ENCODE data around the gene C22orf23.

The C22orf23 gene

DNA sequence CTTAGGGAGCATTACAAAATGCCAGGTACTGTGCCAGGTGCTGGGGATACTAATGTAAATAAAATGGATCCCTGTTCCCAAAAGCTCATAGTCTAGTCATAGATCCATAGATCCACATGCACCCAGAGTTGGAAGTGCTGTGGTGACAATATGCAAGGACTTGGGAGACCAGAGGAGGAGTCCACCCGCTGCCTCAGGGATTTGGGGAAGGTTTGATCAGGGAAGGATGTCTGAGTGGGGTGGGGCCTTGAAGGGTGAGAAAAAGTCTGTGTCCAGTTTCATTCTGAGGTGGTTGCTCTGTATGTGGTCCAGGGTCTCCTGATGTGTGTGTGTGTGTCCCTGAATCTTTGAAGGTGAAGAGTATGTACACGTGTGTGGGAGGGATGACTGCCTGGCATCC lies 21.8 kb upstream of the C22orf23 start:
- H3K79me2 ChIP-seq (ENCODE audit: low read length) = no peaks in the 10 kb centered on the region
- H3K4me3 ChIP-seq (ENCODE audit: low read length) = no peak overlapping the region
- TF ChIP-seq, protein P1, sequence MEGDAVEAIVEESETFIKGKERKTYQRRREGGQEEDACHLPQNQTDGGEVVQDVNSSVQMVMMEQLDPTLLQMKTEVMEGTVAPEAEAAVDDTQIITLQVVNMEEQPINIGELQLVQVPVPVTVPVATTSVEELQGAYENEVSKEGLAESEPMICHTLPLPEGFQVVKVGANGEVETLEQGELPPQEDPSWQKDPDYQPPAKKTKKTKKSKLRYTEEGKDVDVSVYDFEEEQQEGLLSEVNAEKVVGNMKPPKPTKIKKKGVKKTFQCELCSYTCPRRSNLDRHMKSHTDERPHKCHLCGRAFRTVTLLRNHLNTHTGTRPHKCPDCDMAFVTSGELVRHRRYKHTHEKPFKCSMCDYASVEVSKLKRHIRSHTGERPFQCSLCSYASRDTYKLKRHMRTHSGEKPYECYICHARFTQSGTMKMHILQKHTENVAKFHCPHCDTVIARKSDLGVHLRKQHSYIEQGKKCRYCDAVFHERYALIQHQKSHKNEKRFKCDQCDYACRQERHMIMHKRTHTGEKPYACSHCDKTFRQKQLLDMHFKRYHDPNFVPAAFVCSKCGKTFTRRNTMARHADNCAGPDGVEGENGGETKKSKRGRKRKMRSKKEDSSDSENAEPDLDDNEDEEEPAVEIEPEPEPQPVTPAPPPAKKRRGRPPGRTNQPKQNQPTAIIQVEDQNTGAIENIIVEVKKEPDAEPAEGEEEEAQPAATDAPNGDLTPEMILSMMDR (IDR thresholded peaks at IDR 0.05; ENCODE audit: low read depth, low read length) = no peak
- no peak for TF ChIP-seq EZH2phosphoT487 (IDR thresholded peaks at IDR 0.05; ENCODE audit: low read depth)

GRCh38 chr22:37973271-37974170 lies 20.1 kb upstream of the C22orf23 start:
- no peak for TF ChIP-seq EZH2phosphoT487 (IDR thresholded peaks at IDR 0.05; ENCODE audit: low read depth)
- TF ChIP-seq, protein P1 (IDR thresholded peaks at IDR 0.05; ENCODE audit: low read depth, low read length) = no peak
- Histone ChIP-seq H3K4me2 (ENCODE audit: low read length) (no peak overlapping the region), H3K36me3 (replicated peaks; ENCODE audit: low read depth, low read length) (peaks cover 13% of the 10 kb centered on the region), H3K79me2 (ENCODE audit: low read length) (no peaks in the 10 kb centered on the region), H3K27ac (ENCODE audit: low read length) (no peak overlapping the region), H3K27me3 (ENCODE audit: low read depth, low read length) (no peaks in the 10 kb centered on the region), H4K20me1 (ENCODE audit: insufficient read depth, low read length) (no peaks in the 10 kb centered on the region), H2AFZ (ENCODE audit: low read depth, low read length) (no peak overlapping the region), H3K9ac (ENCODE audit: low read length) (no peak overlapping the region), H3K4me1 (ENCODE audit: low read length) (peaks cover 9% of the 10 kb centered on the region), H3K9me3 (ENCODE audit: insufficient read depth, low read length) (no peaks in the 10 kb centered on the region), H3K4me3 (ENCODE audit: low read length) (no peak overlapping the region)

More for the DNA sequence above, 21.8 kb upstream of the C22orf23 start:
- H3K9ac ChIP-seq (ENCODE audit: low read length) = no peak overlapping the region
- H3K36me3 ChIP-seq (replicated peaks; ENCODE audit: low read depth, low read length) = no peaks in the 10 kb centered on the region
- H4K20me1 ChIP-seq (ENCODE audit: insufficient read depth, low read length) = no peaks in the 10 kb centered on the region
- no peak overlapping the region for H2AFZ ChIP-seq (ENCODE audit: low read depth, low read length)
- H3K27ac ChIP-seq (ENCODE audit: low read length) = no peak overlapping the region
- H3K9me3 ChIP-seq (ENCODE audit: insufficient read depth, low read length) = no peaks in the 10 kb centered on the region
- H3K4me2 ChIP-seq (ENCODE audit: low read length) = no peak overlapping the region
- no peaks in the 10 kb centered on the region for H3K4me1 ChIP-seq (ENCODE audit: low read length)
- no peaks in the 10 kb centered on the region for H3K27me3 ChIP-seq (ENCODE audit: low read depth, low read length)

DNA sequence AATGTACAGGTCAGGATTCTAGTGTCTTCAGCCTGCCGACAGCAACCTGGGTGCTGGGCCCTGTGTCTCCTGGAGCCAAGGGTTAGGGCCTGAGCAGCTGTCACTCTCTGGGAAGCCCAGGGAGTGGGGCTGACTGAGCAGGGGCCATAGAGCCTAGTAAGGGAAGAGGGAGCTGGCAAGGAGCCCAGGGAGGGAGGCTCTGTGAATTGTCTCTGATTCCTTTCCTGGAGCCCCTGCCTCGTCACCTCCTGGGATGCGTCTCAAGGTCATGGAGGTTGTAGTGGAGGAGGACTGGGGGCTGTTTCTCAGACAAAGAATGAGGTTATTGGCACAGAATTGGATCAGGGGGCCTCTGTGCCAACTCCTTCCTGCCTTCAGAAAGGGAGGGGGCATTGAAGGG lies 19.1 kb upstream of the C22orf23 start:
- Histone ChIP-seq H3K4me1 (ENCODE audit: low read length) (peaks cover 12% of the 10 kb centered on the region), H3K4me2 (ENCODE audit: low read length) (no peak overlapping the region), H3K4me3 (ENCODE audit: low read length) (no peak overlapping the region), H3K27me3 (ENCODE audit: low read depth, low read length) (no peaks in the 10 kb centered on the region), H3K79me2 (ENCODE audit: low read length) (no peaks in the 10 kb centered on the region), H4K20me1 (ENCODE audit: insufficient read depth, low read length) (no peaks in the 10 kb centered on the region), H3K9ac (ENCODE audit: low read length) (no peak overlapping the region), H3K9me3 (ENCODE audit: insufficient read depth, low read length) (no peaks in the 10 kb centered on the region), H3K27ac (ENCODE audit: low read length) (no peak overlapping the region), H2AFZ (ENCODE audit: low read depth, low read length) (no peak overlapping the region), H3K36me3 (replicated peaks; ENCODE audit: low read depth, low read length) (peaks cover 23% of the 10 kb centered on the region)
- TF ChIP-seq, protein P1 (IDR thresholded peaks at IDR 0.05; ENCODE audit: low read depth, low read length) = no peak
- TF ChIP-seq EZH2phosphoT487 (IDR thresholded peaks at IDR 0.05; ENCODE audit: low read depth) = no peak

GRCh38 chr22:37971475-37972434 lies 18.4 kb upstream of the C22orf23 start:
- H3K4me2 ChIP-seq (ENCODE audit: low read length) = no peak overlapping the region
- H3K9me3 ChIP-seq (ENCODE audit: insufficient read depth, low read length) = no peaks in the 10 kb centered on the region
- no peak overlapping the region for H3K9ac ChIP-seq (ENCODE audit: low read length)
- no peaks in the 10 kb centered on the region for H4K20me1 ChIP-seq (ENCODE audit: insufficient read depth, low read length)
- no peaks in the 10 kb centered on the region for H3K27me3 ChIP-seq (ENCODE audit: low read depth, low read length)
- peaks cover 31% of the 10 kb centered on the region for H3K36me3 ChIP-seq (replicated peaks; ENCODE audit: low read depth, low read length)
- H2AFZ ChIP-seq (ENCODE audit: low read depth, low read length) = no peak overlapping the region
- H3K4me1 ChIP-seq (ENCODE audit: low read length) = peaks cover 12% of the 10 kb centered on the region
- H3K79me2 ChIP-seq (ENCODE audit: low read length) = no peaks in the 10 kb centered on the region
- no peak for TF ChIP-seq EZH2phosphoT487 (IDR thresholded peaks at IDR 0.05; ENCODE audit: low read depth)
- TF ChIP-seq, protein P1 (IDR thresholded peaks at IDR 0.05; ENCODE audit: low read depth, low read length) = no peak
- no peak overlapping the region for H3K27ac ChIP-seq (ENCODE audit: low read length)
- no peak overlapping the region for H3K4me3 ChIP-seq (ENCODE audit: low read length)
